Smooth muscle cell (in vitro differentiated cells): Measurements from ENCODE around the gene NFX1. TPM values are rescaled to one million over a fixed set of nuclear protein-coding genes. Genes with fewer than 3 reads are reported as not detected.

Source experiments
- DNase-seq: peaks from one replicate; lab custom pipeline; 2025; ENCODE audit not compliant: unreplicated experiment; lab: John Stamatoyannopoulos, UW
- H2AFZ ChIP-seq: fragments of 200-600 bp; sonication (generic); 2 replicates; pipeline ENCODE4 v1.6.0; 2016; ENCODE audit warnings: antibody characterized with exemption, low read depth, mild to moderate bottlenecking
- H3F3A ChIP-seq: fragments of 200-600 bp; sonication (generic); 2 replicates; pipeline ENCODE4 v1.6.0; 2017; ENCODE audit warnings: antibody characterized with exemption, low read depth
- H3K27ac ChIP-seq: fragments of 200-600 bp; sonication (generic); 2 replicates; pipeline ENCODE4 v1.5.1; 2016; ENCODE audit warnings: low read depth, mild to moderate bottlenecking
- H3K27me3 ChIP-seq: fragments of 200-600 bp; sonication (generic); 2 replicates; pipeline ENCODE4 v1.6.1; 2016; ENCODE audit warnings: low read depth, mild to moderate bottlenecking
- H3K36me3 ChIP-seq: fragments of 200-600 bp; sonication (generic); 2 replicates; pipeline ENCODE4 v1.5.1; 2016; ENCODE audit warnings: low read depth
- H3K4me1 ChIP-seq: fragments of 200-600 bp; sonication (generic); 2 replicates; pipeline ENCODE4 v1.5.1; 2016; ENCODE audit warnings: low read depth
- H3K4me2 ChIP-seq: fragments of 200-600 bp; sonication (generic); 2 replicates; pipeline ENCODE4 v1.6.0; 2016; ENCODE audit warnings: mild to moderate bottlenecking
- H3K4me3 ChIP-seq: fragments of 200-600 bp; sonication (generic); 2 replicates; pipeline ENCODE4 v1.5.1; 2016; ENCODE audit warnings: mild to moderate bottlenecking
- H3K79me2 ChIP-seq: fragments of 200-600 bp; sonication (generic); 2 replicates; pipeline ENCODE4 v1.6.0; 2016; ENCODE audit warnings: low read depth, mild to moderate bottlenecking
- H3K9ac ChIP-seq: fragments of 200-600 bp; sonication (generic); 2 replicates; pipeline ENCODE4 v1.6.0; 2016; ENCODE audit warnings: low read depth
- H3K9me3 ChIP-seq: fragments of 200-600 bp; sonication (generic); replicated peaks from 2 replicates; pipeline ENCODE4 v1.5.1; 2016; ENCODE audit warnings: low read depth
- H4K20me1 ChIP-seq: fragments of 200-600 bp; sonication (generic); 2 replicates; pipeline ENCODE4 v1.6.0; 2016; ENCODE audit warnings: low read depth
- CTCF ChIP-seq: fragments of 200-600 bp; sonication (generic); IDR thresholded peaks from 2 replicates; pipeline ENCODE4 v1.5.1; 2017; ENCODE audit warnings: borderline replicate concordance, mild to moderate bottlenecking, antibody characterized with exemption; ENCODE audit not compliant: insufficient read depth, poor library complexity, severe bottlenecking
- WGBS: methylation state at CpG from one replicate; pipeline ENCODE4 v1.1.7; 2016; ENCODE audit warnings: low lambda C conversion rate; 5-methylcytosine and 5-hydroxymethylcytosine counted together
- polyA plus RNA-seq: library from polyadenylated mRNA; unstranded; fragments of >200 nt; fragmentation: Nextera tagmentation; extraction: Ambion mirVana; gene quantifications from 2 replicates; pipeline ENCODE4 v1.2.1, GENCODE V29; 2016
- total RNA-seq: library from RNA; depleted of rRNA; stranded (reverse); fragments of >200 nt; gene quantifications from 2 replicates; pipeline ENCODE4 v1.2.3, GENCODE V29; 2014

NFX1 gene
- total and polyA plus RNA-seq, 2 experiments from 2014 or later: 19.3 to 22.8 TPM

- Histone ChIP-seq H3K36me3 (peaks cover 41% of the 10 kb centered on the region), H3K27me3 (no peaks in the 10 kb centered on the region), H3K27ac (no peak overlapping the region), H3F3A (no peaks in the 10 kb centered on the region), H3K4me2 (no peak overlapping the region), H3K4me3 (no peak overlapping the region), H3K4me1 (peaks cover 5% of the 10 kb centered on the region), H3K79me2 (peaks cover 23% of the 10 kb centered on the region), H4K20me1 (no peaks in the 10 kb centered on the region), H3K9me3 (no peaks in the 10 kb centered on the region), H3K9ac (no peak overlapping the region), H2AFZ (no peak overlapping the region)
- TF ChIP-seq CTCF: no peak
- no peak for DNase-seq
- 100% methylated on average over 1 of the region's 1 CpG for WGBS
Measured at GRCh38 chr9:33260372-33260771, 29.9 kb upstream of the NFX1 start.

- H3K79me2 ChIP-seq: peaks cover 29% of the 10 kb centered on the region
- H4K20me1 ChIP-seq: no peaks in the 10 kb centered on the region
- 6% methylated on average over 24 of the region's 25 CpGs for WGBS
- no peak overlapping the region for H3K27ac ChIP-seq
- peaks cover 12% of the 10 kb centered on the region for H3K4me1 ChIP-seq
- no peaks in the 10 kb centered on the region for H3F3A ChIP-seq
- H2AFZ ChIP-seq: peak overlapping the region; percentile 96
- TF ChIP-seq CTCF: no peak
- peaks cover 32% of the 10 kb centered on the region for H3K36me3 ChIP-seq
- no peak for DNase-seq
- H3K9ac ChIP-seq: peak overlapping the region; percentile 78
- no peaks in the 10 kb centered on the region for H3K9me3 ChIP-seq
- peak overlapping the region; percentile 98 for H3K4me3 ChIP-seq
- no peaks in the 10 kb centered on the region for H3K27me3 ChIP-seq
- H3K4me2 ChIP-seq: peak overlapping the region; percentile 94
Measured at GRCh38 chr9:33263131-33264002, 26.9 kb upstream of the NFX1 start.

- DNase-seq: no peak
- Histone ChIP-seq H2AFZ (peak overlapping the region; percentile 96), H3K27ac (no peak overlapping the region), H3K27me3 (no peaks in the 10 kb centered on the region), H3K79me2 (peaks cover 29% of the 10 kb centered on the region), H3K9ac (peak overlapping the region; percentile 78), H3K4me1 (peaks cover 12% of the 10 kb centered on the region), H3K4me3 (peak overlapping the region; percentile 98), H3K4me2 (peak overlapping the region; percentile 94), H3K36me3 (peaks cover 30% of the 10 kb centered on the region), H3F3A (no peaks in the 10 kb centered on the region), H3K9me3 (no peaks in the 10 kb centered on the region), H4K20me1 (no peaks in the 10 kb centered on the region)
- TF ChIP-seq CTCF: no peak
- WGBS: under 1% methylated on average over 37 of the region's 37 CpGs
Measured at GRCh38 chr9:33264003-33264472, 26.3 kb upstream of the NFX1 start.
